K562 treated with DMSO at 1 percent for 12 hours (cell line): ENCODE results near the gene MAN2A2. TPM values are rescaled to one million over a fixed set of nuclear protein-coding genes. Genes with fewer than 3 reads are reported as not detected.

Experiments
- total RNA-seq: library from RNA; unstranded; fragments of 300-600 nt; gene quantifications from 2 replicates; pipeline ENCODE4 v1.2.3, GENCODE V29; 2022; ENCODE audit not compliant: insufficient read depth

MAN2A2 gene
- 30.1 and 123 TPM in 2 replicates for total RNA-seq

GRCh38 chr15:90902840-90903732 lies at the start of gene MAN2A2:
MAN2A2 (plus strand) TSS chr15:90903302; CDS start chr15:90904208, 906 bp downstream.

DNA sequence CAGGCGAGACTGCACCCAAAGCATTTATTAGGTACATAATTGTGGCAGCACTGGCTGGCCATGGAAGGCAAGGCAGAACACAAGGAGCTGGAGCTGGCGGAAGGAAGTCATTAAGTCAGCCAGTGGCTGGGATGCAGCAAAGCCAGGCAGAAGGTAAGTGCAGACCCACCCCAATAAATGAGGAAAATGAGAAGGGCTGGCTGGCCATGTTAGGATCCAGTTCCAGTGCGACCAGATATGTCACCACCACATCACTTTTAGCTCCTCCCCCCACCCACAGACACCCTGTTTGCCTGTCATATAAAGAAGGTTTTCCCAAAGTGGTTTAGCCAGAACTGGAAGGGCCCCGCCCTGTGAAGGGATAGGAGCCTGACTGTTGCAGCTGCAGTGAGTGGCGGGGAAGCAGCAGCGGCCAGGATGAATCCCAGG lies 34.8 kb upstream of the MAN2A2 start, which contains the start of gene FURIN:
Gene FURIN, plus strand, starts transcription at position 328 of the 429 bp plus-strand sequence. CDS start 7,153 bp downstream, outside the sequence.

DNA sequence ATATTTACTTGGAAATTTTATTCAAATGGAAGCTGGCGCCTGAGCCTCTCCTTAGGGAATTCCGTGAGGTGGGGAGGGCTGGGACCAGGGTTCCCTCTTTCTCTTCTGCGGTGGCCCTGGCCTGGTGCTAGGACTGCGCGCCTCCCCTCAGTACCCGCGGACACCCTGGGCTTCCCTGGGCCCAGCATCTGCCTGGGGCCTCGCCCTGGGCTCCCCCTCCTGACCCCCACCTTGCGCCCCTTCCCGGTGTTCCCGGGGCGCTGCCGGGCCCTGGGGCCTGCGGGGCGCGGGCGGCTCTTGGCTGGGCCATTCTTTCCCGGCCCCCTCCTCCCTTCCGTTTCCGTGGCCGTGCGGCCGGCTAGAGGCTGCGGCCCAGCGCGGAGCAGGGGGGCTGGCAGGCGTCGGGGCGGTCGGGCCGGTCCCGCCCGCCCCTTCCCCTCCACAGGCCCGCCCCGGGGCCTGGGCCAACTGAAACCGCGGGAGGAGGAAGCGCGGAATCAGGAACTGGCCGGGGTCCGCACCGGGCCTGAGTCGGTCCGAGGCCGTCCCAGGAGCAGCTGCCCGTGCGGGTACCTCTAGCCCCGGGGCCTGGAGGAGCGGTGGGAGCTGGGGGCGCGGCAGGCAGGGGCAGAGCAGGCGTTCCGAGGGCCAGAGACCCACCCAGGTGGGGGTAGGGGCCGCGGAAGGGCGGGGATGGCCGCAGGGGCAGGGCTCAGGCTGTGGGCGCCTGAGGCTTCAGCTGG lies 19.0 kb upstream of the MAN2A2 start, which contains the start of gene FES:
Gene FES, plus strand, starts transcription at position 529 of the 743 bp plus-strand sequence. CDS start 542 bp downstream, outside the sequence.

DNA sequence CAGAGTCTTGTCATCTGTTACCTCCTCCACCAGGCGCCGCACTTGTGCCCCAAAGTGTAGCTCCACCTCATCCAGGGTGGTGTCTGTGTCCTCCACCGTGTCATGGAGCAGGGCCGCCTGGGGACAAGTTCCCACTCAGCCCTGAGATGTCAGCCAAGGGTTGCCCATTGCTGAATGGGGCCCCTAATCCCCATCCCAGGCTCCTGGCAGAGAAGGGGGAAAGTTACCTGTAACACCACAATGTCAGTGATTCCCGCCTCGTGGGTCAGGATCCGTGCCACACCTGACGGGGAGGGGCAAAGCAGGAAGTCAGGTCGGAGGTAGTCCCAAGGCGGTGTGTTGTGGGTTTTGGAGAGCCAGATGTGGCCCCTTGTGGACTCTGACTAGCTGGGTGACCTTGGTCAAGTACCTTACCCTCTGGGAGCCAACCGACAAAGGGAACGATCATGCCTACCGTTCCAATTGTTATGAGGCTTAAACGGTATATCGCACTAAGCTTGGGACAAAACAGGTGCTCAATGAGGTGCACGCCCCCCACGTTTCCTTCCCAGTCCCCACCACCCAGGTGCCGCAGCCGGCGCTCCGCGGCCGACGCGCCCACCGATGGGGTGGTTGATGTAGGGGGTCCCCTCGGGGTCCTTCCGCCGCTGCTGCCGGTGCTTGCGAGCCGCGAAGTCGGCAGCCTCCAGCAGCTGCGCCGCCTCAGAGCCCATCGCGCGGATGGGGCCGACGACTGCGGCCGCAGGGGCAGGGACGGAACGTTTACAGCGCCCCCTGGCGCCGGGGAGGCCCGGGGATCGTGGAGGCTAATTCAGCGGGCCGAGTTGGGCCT lies 28.9 kb downstream of the MAN2A2 start, which contains the start of gene HDDC3:
Gene HDDC3, minus strand, starts transcription at position 722 of the 832 bp plus-strand sequence. Its CDS starts 9 bp downstream, at position 713.

GRCh38 chr15:90934949-90935751 lies 32.0 kb downstream of the MAN2A2 start, which contains the start of gene UNC45A:
UNC45A (plus strand) TSS chr15:90935285; CDS start chr15:90935325, 40 bp downstream.

GRCh38 chr15:90954712-90955623 lies 51.9 kb downstream of the MAN2A2 start, which contains the start of gene RCCD1:
RCCD1 (plus strand) TSS chr15:90954884; CDS start chr15:90956735, 1,851 bp downstream.

Other genes starting within 250 kb of the MAN2A2 start
- gene BLM, start 186.0 kb upstream of the MAN2A2 start, total RNA-seq: 15.9 and 32.6 TPM in 2 replicates
- gene FURIN, start 34.7 kb upstream of the MAN2A2 start, total RNA-seq: 54.5 and 102 TPM in 2 replicates
- 2.1 and 5.3 TPM in 2 replicates for gene FES, start 18.8 kb upstream of the MAN2A2 start, total RNA-seq
- gene HDDC3, start 29.2 kb downstream of the MAN2A2 start, total RNA-seq: 19.7 and 25.1 TPM in 2 replicates
- gene UNC45A, start 32.0 kb downstream of the MAN2A2 start, total RNA-seq: 61.1 and 85.4 TPM in 2 replicates
- 26.0 and 40.5 TPM in 2 replicates for gene RCCD1, start 51.6 kb downstream of the MAN2A2 start, total RNA-seq
- gene PRC1, start 91.2 kb downstream of the MAN2A2 start, total RNA-seq: 134 and 197 TPM in 2 replicates
- gene VPS33B, start 119.3 kb downstream of the MAN2A2 start, total RNA-seq: 22.5 and 23.0 TPM in 2 replicates
- gene SV2B, start 197.0 kb downstream of the MAN2A2 start, total RNA-seq: 0.10 and 0.35 TPM in 2 replicates